ENCODE data around the gene USH2A.
"Not testable (repeated sequence)": the region's sequence is repeated elsewhere in the genome, so short reads cannot be mapped to it uniquely, and the experiment has no call there.

The USH2A gene

DNA sequence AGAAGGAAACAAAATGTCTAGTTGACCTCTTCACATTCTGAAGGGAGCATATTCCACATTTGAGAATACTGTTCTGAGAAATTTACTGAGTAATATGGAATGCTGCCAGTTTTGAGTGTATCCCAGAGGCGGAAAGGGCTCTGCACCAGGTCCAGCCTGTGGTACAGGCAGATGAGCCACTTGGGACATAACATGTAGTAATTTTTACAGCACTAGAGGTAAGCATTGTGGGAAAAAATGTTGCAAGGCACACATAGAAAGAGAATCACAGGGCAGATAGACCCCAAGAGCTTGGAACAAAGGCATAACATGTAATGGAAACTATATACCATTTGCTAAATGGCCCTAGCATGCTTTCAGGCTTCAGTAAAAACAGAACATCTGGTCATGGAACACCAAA lies 228.5 kb downstream of the USH2A start:
- DNase-seq = no peak

- DNase-seq = no peak
Observed at GRCh38 chr1:216193839-216194443, 229.3 kb downstream of the USH2A start.

DNA sequence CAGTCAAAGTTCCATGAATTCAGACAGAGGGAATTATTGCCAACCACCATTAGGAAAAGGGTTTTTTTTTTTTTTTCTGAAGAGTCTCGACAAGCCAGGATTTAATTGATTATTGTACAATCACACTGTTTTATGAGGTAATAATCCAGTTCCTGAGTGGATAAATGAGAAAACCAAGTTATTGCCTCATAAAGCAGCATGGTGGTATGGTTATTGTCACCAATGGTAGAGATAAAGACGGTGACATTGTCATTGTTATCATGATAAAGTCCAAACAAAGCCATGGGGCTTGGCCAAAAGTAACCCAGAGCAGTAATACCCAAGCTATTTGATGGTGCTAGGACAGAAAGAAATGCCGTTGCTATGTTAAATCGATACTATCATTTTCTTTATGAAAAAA lies 232.8 kb downstream of the USH2A start:
- DNase-seq = no peak

- no peak for DNase-seq
Observed at GRCh38 chr1:216186816-216187215, 236.4 kb downstream of the USH2A start.

- DNase-seq = no peak
Observed at GRCh38 chr1:216186141-216186540, 237.1 kb downstream of the USH2A start.

GRCh38 chr1:216184126-216184680 lies 239.0 kb downstream of the USH2A start:
- no peak for DNase-seq

DNA sequence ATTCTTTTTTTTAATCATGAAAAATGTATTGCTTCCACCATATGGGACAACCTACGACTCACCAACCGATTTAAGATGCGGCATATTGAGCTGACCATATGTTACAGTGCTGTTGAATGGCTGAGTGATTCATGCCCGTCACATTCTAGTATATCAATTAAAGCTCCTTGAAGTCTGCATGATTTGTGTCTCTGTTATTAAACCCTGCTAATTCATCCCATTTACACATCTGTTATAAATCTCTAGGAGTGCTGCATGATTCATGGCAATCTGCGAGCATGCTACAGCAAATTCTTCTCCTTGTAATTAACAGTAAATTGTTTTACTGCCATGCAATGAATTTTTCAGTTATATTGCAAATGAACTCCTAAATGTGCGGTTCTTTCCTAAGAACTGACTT lies 239.8 kb downstream of the USH2A start:
- DNase-seq = no peak

- no peak for DNase-seq
Observed at GRCh38 chr1:216183007-216183406, 240.2 kb downstream of the USH2A start.

GRCh38 chr1:216181590-216181989 lies 241.7 kb downstream of the USH2A start:
- DNase-seq = no peak

GRCh38 chr1:216178281-216178680 lies 245.0 kb downstream of the USH2A start:
- DNase-seq = no peak

DNA sequence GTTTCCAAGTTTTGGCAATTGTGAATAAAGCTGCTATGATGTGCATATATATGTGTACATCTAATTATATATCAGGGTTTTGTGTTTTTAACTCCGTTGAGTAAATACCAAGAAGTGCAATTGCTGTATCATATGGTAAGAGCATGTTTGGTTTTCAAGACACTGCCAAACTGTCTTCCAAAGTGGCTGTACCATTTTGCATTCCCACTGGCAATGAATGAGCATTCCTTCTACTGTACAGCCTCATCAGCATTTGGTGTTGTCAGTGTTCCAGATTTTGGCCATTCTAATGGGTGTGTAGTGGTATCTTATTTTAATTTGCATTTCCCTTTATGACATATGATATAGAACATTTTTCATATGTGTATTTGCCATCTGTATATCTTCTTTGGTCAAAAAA lies 246.3 kb downstream of the USH2A start:
- no peak for DNase-seq

GRCh38 chr1:216175714-216176113 lies 247.5 kb downstream of the USH2A start:
- no peak for DNase-seq

GRCh38 chr1:216173376-216173995 lies 249.8 kb downstream of the USH2A start:
- DNase-seq = no peak

GRCh38 chr1:216169351-216169750 lies 253.9 kb downstream of the USH2A start:
- DNase-seq = no peak

DNA sequence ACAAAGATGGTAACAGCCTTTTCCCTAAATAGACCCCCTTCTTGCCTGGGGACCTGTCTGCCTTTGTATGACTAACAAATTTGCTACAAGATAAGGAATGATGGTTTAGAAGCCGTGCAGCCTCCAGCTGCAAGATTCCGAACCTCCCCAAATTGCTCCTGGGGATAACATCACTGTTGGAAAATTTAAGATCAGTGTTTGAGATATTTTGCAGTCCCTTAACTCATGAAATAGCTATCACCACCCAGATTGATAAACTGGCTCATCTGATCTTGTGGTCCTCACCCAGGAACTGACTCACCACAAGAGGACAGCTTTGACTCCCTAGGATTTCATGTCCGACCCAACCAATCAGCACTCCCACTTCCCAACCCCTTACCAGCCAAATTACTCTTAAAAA lies 254.7 kb downstream of the USH2A start:
- no peak for DNase-seq

DNA sequence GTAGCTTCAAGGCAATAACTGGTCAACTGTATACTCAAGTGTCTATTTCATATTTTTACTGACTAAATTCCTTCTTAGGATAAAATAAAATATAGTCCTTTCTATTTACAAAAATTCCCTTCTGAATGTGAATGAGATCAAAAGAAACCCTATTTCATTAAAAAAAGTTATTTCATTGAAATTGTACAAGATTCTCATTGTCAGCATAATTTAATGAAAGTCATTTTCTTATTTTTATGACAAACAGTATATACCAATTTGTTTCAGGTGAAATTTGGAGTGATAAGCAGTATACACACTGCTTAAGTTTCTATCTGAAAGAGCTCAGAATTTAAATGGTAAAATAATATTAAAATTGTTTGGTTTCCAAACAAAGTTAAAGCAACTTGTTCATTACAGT lies 269.2 kb downstream of the USH2A start:
- DNase-seq = no peak

DNA sequence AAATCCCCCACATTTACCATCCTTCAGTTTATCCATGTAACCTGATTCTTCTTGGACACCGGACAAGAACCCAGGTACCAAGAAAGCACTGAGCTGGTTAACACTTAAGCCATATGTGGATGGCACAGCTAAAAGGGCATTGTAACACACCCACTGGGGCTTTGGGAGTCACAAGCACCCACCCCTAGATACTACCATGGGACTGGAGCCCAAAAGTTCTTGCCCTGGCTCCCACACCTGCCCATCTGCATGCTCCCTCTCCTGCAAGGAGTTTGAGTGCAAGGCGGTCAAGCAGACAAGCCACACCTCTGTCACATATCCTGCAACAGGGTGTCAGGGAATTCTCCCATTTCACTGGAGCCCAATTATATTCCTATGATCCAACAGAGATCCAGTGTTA lies 270.1 kb downstream of the USH2A start:
- no peak for DNase-seq

DNA sequence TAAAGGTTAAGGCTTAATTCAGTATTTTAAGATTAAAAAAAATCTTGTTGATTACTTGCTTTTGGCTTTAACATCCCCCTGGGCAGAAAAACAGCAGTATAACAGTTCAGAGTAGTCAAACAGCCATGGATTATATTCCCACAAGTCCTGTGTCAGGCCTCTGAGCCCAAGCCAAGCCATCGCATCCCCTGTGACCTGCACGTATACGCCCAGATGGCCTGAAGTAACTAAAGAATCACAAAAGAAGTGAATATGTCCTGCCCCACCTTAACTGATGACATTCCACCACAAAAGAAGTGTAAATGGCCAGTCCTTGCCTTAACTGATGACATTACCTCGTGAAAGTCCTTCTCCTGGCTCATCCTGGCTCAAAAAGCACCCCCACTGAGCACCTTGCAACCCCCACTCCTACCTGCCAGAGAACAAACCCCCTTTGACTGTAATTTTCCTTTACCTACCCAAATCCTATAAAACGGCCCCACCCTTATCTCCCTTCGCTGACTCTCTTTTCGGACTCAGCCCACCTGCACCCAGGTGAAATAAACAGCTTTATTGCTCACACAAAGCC lies 277.7 kb downstream of the USH2A start:
- not testable (repeated sequence) for DNase-seq

DNA sequence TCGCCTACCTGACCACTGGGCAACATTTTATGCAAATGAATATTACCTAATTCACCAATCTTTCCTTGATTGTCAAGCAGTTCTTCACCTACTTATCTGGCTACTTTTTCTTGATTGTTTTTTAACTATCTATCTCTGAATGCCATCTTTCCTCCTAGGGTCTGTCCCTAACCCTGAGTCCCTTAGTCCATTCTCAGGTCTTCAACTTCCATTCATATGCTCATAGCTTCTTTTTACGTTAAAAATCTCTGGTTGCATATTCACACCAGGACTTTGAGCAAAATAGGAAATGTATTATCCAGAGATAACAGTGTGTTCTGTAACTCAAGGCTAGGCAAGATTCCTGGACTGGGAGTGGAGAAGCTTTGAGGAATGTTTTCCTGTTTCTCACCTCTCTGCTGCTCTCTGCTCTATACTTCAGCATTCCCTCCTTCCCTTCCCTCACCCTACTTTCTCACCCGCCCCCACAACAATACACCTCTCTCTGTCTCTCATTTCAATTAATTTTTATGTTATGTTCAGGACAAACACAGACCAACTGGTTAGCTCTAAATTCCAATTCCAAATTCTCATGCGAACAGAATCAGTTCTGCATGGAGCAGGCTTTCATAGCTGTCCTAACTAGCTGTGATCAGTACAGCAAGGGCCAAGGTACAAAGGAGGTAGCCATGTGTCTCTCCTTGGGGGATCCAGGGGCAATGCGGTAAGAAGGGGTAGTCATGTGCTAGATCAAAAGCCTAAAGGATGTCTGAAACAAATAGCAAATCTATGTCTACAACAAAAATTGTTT lies 278.4 kb downstream of the USH2A start:
- no peak for DNase-seq

- no peak for DNase-seq
Observed at GRCh38 chr1:216142921-216143320, 280.3 kb downstream of the USH2A start.

GRCh38 chr1:216140730-216141524 lies 282.3 kb downstream of the USH2A start:
- DNase-seq = no peak

GRCh38 chr1:216124192-216124781 lies 299.0 kb downstream of the USH2A start:
- no peak for DNase-seq

Measured in activated CD4-positive, alpha-beta T cell treated with anti-CD3 and anti-CD28 coated beads, Interleukin-2, amount 50 U/mL, for 48 hours (primary cell).